Activated T-cell treated with anti-CD3 and anti-CD28 coated beads for 4 hours (primary cell): ENCODE measurements around the gene RAD51C.
"Not testable (repeated sequence)": the region's sequence is repeated elsewhere in the genome, so short reads cannot be mapped to it uniquely, and the experiment has no call there.

Source experiments
- DNase-seq: peaks from one replicate; pipeline ENCODE4 v3.0.0-alpha.2; 2020

Gene RAD51C

DNA sequence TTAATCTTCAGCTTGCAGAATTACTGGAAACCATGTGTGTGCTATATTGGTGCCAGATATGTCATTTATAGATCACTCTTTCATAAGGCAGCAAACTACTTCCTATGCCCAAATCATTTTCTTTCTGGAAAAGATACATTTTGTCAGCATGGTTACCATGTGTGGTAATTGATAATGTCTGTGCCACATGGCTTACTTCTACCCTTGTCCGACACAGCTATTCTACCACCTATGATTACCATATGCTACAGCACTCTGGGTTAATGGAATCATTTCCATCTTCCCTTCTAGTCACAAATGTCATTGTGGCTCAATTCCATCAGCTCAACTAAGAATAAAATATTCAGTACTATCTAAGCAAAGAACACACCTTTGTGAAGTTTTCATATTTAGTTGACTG, 55.3 kb downstream of the RAD51C start:
- DNase-seq, result no peak

DNA sequence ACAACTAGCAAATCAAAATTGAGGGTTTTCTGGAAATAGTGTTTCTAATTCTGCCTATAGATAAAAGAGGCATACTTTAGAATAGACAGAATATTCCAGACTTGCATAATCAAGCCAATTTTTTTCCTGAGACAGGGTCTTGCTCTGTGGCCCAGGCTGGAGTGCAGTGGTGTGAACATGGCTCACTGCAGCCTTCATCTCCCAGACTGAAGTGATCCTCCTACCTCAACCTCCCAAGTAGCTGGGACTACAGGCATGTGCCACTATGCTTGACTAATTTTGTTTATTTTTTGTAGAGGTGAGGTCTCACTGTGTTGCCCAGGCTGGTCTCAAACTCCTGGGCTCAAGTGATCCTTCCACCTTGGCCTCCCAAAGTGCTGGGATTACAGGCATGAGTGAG, 57.2 kb downstream of the RAD51C start:
- DNase-seq, result not testable (repeated sequence)

DNA sequence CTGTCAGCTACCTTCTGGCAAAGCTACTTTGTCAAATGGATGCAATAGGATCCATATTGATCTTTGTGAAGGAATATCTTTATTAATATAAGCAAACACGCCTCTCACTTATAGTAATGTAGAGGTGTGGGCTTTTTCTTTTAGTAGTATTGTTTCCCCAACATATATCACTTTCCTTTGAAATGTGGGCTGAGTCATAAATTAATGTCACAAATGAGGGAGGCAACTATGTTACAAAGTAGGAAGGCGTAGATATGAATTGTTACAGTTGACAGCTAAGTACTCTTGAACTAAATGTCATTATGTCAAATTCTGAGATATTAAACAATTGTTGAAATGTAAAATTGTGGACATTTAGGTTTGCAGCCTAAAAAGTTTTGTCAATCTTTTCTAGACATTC, 60.6 kb downstream of the RAD51C start:
- no peak for DNase-seq

- DNase-seq, result no peak
These were observed 62.8 kb downstream of the RAD51C start for GRCh38 chr17:58755269-58755576.

- DNase-seq, result peak; percentile 9
These were observed 63.3 kb downstream of the RAD51C start, which contains the start of gene PPM1E for GRCh38 chr17:58755577-58756245. Gene PPM1E, plus strand, starts transcription at chr17:58755854.

DNA sequence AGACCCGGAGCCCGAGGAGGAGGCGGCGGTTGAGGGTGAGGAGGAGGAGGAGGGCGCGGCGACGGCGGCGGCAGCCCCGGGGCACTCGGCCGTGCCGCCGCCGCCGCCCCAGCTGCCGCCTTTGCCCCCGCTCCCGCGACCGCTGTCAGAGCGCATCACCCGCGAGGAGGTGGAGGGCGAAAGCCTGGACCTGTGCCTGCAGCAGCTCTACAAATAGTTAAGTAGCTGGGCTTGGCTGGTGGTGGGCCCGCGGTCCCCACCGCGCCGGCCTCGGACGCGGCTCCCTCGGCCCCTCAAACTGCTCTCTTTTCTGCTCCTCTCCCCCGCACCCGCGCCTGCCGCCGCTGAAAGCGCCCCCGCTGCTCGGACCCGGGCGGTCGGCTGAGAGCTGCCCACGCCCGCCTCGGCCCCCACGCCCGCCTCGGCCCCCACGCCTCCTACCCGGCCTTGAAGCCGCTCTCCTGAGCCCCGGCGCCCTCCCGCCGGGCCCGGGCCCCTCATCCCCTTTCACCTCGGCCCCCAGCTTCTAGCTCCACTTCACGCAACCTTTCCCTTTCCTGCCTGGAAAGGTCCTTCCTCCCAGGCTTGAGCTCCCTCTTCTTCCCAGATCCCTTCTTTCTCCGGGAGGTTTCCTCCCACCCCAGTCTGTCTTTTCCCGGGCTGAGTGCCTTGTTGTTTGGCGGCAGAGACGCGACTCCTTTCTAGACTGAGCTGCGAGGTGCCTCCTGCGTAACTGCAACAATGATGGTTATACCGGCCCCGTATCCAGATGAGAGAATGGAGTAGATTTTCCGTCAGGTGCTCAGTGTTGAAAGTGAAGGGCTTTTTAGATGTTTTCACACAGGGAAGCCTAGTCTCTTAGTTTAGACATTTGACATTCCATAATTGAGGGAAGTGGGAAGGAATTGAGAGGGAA, 64.1 kb downstream of the RAD51C start:
- DNase-seq, result no peak

DNA sequence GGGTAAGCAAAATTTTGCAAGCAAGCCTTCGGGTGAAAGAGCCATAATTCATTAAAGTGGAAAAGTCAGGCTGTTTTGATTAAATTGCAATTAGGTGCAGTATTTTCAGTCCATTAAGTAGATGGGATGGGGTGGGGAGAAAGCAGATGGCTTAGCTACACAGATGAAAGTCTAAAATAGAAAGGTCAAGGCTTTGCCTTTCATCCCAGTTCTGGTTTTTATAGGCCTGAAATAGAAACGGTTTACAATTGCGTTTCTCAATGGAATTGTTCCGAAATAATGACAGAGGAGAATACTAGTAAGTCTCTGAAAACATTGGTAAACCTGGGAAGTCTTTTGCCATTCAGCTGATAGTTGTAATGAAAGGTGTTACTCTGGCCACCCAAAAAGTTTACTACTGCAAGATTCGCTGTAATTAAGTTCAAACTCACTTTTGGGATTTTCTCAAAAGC, 64.8 kb downstream of the RAD51C start:
- DNase-seq, result no peak

DNA sequence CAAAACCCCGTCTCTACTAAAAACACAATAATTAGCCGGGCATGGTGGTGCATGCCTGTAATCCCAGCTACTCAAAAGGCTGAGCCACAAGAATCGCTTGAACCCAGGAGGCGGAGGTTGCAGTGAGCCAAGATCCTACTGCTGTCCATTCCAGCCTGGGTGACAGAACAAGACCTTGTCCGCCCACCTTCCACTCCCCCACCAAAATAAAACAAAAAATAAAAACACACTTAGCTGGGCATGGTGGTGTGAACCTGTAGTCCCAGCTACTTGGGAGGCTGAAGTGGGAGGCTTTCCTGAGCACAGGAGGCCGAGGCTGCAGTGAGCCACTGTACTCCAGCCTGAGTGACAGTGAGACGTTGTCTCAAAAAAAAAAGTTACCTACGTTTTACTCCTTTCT, 66.5 kb downstream of the RAD51C start:
- DNase-seq, result no peak

- no peak for DNase-seq
These were observed 67.1 kb downstream of the RAD51C start for GRCh38 chr17:58759522-58759921.

- no peak for DNase-seq
These were observed 67.8 kb downstream of the RAD51C start for GRCh38 chr17:58760248-58760647.

GRCh38 chr17:58763263-58763662, 70.9 kb downstream of the RAD51C start:
- DNase-seq, result no peak

DNA sequence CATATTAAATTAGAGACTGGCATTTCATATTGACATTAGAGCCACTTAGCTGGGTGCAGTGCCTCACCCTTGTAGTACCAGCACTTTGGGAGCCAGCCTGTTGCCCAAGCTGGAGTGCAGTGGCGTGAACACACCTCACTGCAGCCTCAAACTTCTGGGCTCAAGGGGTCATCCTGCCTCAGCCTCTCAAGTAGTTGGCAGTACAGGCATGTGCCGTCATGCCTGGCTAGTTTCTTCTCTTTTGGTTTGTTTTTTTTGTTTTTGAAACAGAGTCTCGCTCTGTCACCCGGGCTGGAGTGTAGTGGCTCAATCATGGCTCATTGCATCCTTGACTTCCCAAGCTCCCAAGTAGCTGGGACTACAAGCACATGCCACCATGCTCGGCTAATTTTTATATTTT, 72.0 kb downstream of the RAD51C start:
- no peak for DNase-seq

DNA sequence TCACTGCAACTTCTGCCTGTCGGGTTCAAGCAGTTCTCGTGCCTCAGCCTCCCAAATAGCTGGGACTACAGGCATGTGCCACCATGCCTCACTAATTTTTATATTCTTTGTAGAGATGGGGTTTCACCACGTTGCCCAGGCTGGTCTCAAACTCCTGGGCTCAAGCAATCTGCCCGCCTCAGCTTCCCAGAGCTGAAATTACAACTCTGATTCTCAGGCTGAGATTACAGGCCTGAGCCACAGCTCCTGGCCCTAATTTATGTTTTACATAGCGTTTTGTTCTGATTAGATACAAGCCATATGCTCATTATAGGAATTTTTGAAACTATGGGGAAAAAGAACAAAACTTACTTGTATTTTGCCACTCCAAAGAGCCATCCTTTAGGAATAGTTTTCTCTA, 86.1 kb downstream of the RAD51C start:
- DNase-seq, result not testable (repeated sequence)

- no peak for DNase-seq
These were observed 87.0 kb downstream of the RAD51C start for GRCh38 chr17:58779446-58779845.

- no peak for DNase-seq
These were observed 91.0 kb downstream of the RAD51C start for GRCh38 chr17:58783380-58783779.

GRCh38 chr17:58785097-58785496, 92.7 kb downstream of the RAD51C start:
- no peak for DNase-seq
